GM08714 (cell line): ENCODE results near the gene SH3BP5.

Experiments
- H3K4me3 ChIP-seq: fragments of 200-500 bp; sonication (Bioruptor generic); 2 replicates; pipeline ENCODE4 v1.5.1; 2014; ENCODE audit warnings: mild to moderate bottlenecking, low read length, inconsistent platforms
- ZNF274 ChIP-seq: IDR thresholded peaks from 2 replicates; pipeline ENCODE4 v1.6.1; 2012; ENCODE audit warnings: mild to moderate bottlenecking, low read depth, low read length

The SH3BP5 gene

GRCh38 chr3:15339001-15339400 is 6.6 kb upstream of the SH3BP5 start:
- TF ChIP-seq ZNF274, result no peak
- H3K4me3 ChIP-seq, result no peak overlapping the region

GRCh38 chr3:15337963-15338362 is 5.6 kb upstream of the SH3BP5 start:
- H3K4me3 ChIP-seq, result no peak overlapping the region
- no peak for TF ChIP-seq ZNF274

- no peak for TF ChIP-seq ZNF274
- no peak overlapping the region for H3K4me3 ChIP-seq
These were observed 3.7 kb upstream of the SH3BP5 start for GRCh38 chr3:15336057-15336456.

GRCh38 chr3:15333956-15334263 is 1.5 kb upstream of the SH3BP5 start:
- TF ChIP-seq ZNF274, result no peak

GRCh38 chr3:15333099-15333955 is 941 bp upstream of the SH3BP5 start:
- H3K4me3 ChIP-seq, result no peak overlapping the region; the same call in 1 of the 2 replicates
- TF ChIP-seq ZNF274, result no peak

More at GRCh38 chr3:15333956-15334263, 1.5 kb upstream of the SH3BP5 start:
- no peak overlapping the region for H3K4me3 ChIP-seq

- peak overlapping the region; percentile 84 for H3K4me3 ChIP-seq
- TF ChIP-seq ZNF274, result no peak
These were observed 581 bp downstream of the SH3BP5 start for GRCh38 chr3:15331606-15332404.

- H3K4me3 ChIP-seq, result peak overlapping the region; percentile 84
These were observed 1.2 kb downstream of the SH3BP5 start for GRCh38 chr3:15331072-15331605.

GRCh38 chr3:15330031-15330596 is 2.3 kb downstream of the SH3BP5 start:
- peak overlapping the region; percentile 84; the same call in 1 of the 2 replicates for H3K4me3 ChIP-seq
- no peak for TF ChIP-seq ZNF274

More at GRCh38 chr3:15331072-15331605, 1.2 kb downstream of the SH3BP5 start:
- no peak for TF ChIP-seq ZNF274

GRCh38 chr3:15329046-15330005 is 3.1 kb downstream of the SH3BP5 start:
- no peak overlapping the region for H3K4me3 ChIP-seq
- no peak for TF ChIP-seq ZNF274

GRCh38 chr3:15327941-15328340 is 4.4 kb downstream of the SH3BP5 start:
- H3K4me3 ChIP-seq, result no peak overlapping the region; the same call in 1 of the 2 replicates
- no peak for TF ChIP-seq ZNF274

GRCh38 chr3:15326673-15327072 is 5.7 kb downstream of the SH3BP5 start:
- no peak for TF ChIP-seq ZNF274

GRCh38 chr3:15326037-15326436 is 6.3 kb downstream of the SH3BP5 start:
- no peak overlapping the region for H3K4me3 ChIP-seq
- no peak for TF ChIP-seq ZNF274

More at GRCh38 chr3:15326673-15327072, 5.7 kb downstream of the SH3BP5 start:
- no peak overlapping the region for H3K4me3 ChIP-seq

GRCh38 chr3:15325228-15325627 is 7.2 kb downstream of the SH3BP5 start:
- H3K4me3 ChIP-seq, result no peak overlapping the region

GRCh38 chr3:15324379-15324808 is 8.0 kb downstream of the SH3BP5 start:
- H3K4me3 ChIP-seq, result no peak overlapping the region
- no peak for TF ChIP-seq ZNF274

More at GRCh38 chr3:15325228-15325627, 7.2 kb downstream of the SH3BP5 start:
- no peak for TF ChIP-seq ZNF274
